ENCODE measurements around the gene KAT6B.

DNA sequence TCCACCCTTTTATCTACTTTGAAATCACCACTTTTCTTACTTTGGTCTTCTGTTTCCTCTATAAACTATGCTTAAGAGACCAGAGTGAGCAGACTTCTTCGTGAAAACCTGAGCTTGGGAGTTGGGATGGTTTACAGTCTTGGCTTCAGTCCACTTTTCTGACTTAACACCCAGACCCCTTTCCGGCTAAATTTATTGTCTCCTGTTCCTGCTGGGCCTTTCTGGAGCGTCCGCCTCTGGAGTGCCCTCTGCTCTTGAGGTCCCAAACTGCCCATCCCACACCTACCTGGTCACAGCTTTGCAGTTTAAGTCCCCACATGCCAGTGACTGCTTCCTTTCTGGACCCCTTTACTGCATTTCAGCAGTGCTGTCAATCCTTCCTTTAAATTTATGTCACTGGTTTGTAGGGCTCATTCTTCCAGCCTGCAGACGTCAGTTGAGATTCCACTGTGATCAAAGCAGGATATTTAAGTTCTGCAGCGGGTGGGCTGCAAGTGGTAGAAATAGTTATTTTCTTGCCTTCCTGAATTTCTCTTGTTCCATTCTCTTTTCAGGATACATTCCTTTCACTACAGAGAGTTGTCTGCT is 80.3 kb downstream of the KAT6B start:
- TF ChIP-seq, protein P1, sequence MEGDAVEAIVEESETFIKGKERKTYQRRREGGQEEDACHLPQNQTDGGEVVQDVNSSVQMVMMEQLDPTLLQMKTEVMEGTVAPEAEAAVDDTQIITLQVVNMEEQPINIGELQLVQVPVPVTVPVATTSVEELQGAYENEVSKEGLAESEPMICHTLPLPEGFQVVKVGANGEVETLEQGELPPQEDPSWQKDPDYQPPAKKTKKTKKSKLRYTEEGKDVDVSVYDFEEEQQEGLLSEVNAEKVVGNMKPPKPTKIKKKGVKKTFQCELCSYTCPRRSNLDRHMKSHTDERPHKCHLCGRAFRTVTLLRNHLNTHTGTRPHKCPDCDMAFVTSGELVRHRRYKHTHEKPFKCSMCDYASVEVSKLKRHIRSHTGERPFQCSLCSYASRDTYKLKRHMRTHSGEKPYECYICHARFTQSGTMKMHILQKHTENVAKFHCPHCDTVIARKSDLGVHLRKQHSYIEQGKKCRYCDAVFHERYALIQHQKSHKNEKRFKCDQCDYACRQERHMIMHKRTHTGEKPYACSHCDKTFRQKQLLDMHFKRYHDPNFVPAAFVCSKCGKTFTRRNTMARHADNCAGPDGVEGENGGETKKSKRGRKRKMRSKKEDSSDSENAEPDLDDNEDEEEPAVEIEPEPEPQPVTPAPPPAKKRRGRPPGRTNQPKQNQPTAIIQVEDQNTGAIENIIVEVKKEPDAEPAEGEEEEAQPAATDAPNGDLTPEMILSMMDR (IDR thresholded peaks at IDR 0.05) = no peak
- no peak for TF ChIP-seq POLR2AphosphoS5 (IDR thresholded peaks at IDR 0.05)
